HepG2 (cell line): ENCODE data around the gene DCLRE1B. TPM values are rescaled to one million over a fixed set of nuclear protein-coding genes. Genes with fewer than 3 reads are reported as not detected.

ENCODE experiments used
- ARID2 ChIP-seq: sonication (generic); formaldehyde crosslinking; IDR thresholded peaks from 2 replicates; pipeline ENCODE4 v1.8.1; 2022; ENCODE audit warnings: mild to moderate bottlenecking, missing genetic modification reagents, borderline replicate concordance
- BCL3 ChIP-seq: sonication (generic); formaldehyde crosslinking; IDR thresholded peaks from 2 replicates; pipeline ENCODE4 v1.5.1; 2020; ENCODE audit warnings: mild to moderate bottlenecking, missing genetic modification reagents, moderate library complexity
- GLMP ChIP-seq: sonication (generic); formaldehyde crosslinking; IDR thresholded peaks from 2 replicates; pipeline ENCODE4 v1.9.0; 2021; ENCODE audit warnings: missing genetic modification reagents, mild to moderate bottlenecking, borderline replicate concordance
- HOXD1 ChIP-seq: sonication (generic); formaldehyde crosslinking; IDR thresholded peaks from 2 replicates; pipeline ENCODE4 v1.5.0; 2020; ENCODE audit warnings: missing genetic modification reagents
- KIAA2018 ChIP-seq: sonication (generic); formaldehyde crosslinking; IDR thresholded peaks from 2 replicates; pipeline ENCODE4 v1.5.0; 2020; ENCODE audit warnings: mild to moderate bottlenecking, missing genetic modification reagents, borderline replicate concordance
- RFXAP ChIP-seq: sonication (generic); formaldehyde crosslinking; IDR thresholded peaks from 2 replicates; pipeline ENCODE4 v1.4.0; 2020; ENCODE audit warnings: missing genetic modification reagents, borderline replicate concordance
- SMYD3 ChIP-seq: sonication (generic); formaldehyde crosslinking; IDR thresholded peaks from 2 replicates; pipeline ENCODE4 v1.8.1; 2023; ENCODE audit warnings: mild to moderate bottlenecking, missing genetic modification reagents
- TEAD2 ChIP-seq: sonication (generic); formaldehyde crosslinking; IDR thresholded peaks from 2 replicates; pipeline ENCODE4 v1.9.0; 2021; ENCODE audit warnings: missing genetic modification reagents
- TFE3 ChIP-seq: IDR thresholded peaks from 2 replicates; pipeline ENCODE4 v1.6.1; 2016
- ZBTB21 ChIP-seq: sonication (generic); formaldehyde crosslinking; IDR thresholded peaks from 2 replicates; pipeline ENCODE4 v1.4.0; 2020; ENCODE audit warnings: missing genetic modification reagents
- ZMYM2 ChIP-seq: sonication (generic); formaldehyde crosslinking; IDR thresholded peaks from 2 replicates; pipeline ENCODE4 v1.8.0; 2022; ENCODE audit warnings: mild to moderate bottlenecking, missing genetic modification reagents
- ZNF549 ChIP-seq: sonication (generic); formaldehyde crosslinking; IDR thresholded peaks from 2 replicates; pipeline ENCODE4 v1.5.0; 2020; ENCODE audit warnings: missing genetic modification reagents
- ZNF674 ChIP-seq: sonication (generic); formaldehyde crosslinking; IDR thresholded peaks from 2 replicates; pipeline ENCODE4 v1.5.0; 2020; ENCODE audit warnings: low read depth, mild to moderate bottlenecking, missing genetic modification reagents
- polyA plus RNA-seq, 8 experiments: library from polyadenylated mRNA; depleted of rRNA in 3 of 8; stranded (reverse) in 7 of 8; unstranded in 1 of 8; fragments of >200 nt; fragmentation: Illumina TruSeq in 4 of 8; extraction: Trizol in 4 of 8; gene quantifications; 2 replicates each; pipeline versions ENCODE4 v1.2.1 to v1.2.3, GENCODE V29; 2011 to 2016; ENCODE audit warnings: low read depth in 4 of 8, missing spikeins in 1 of 8, mixed read lengths in 1 of 8; ENCODE audit not compliant: insufficient read depth in 1 of 8
- total RNA-seq, 5 experiments: library from RNA; depleted of rRNA; stranded (reverse); fragments of >200 nt; fragmentation: Illumina TruSeq; extraction: Trizol; gene quantifications; 2 replicates each; pipeline ENCODE4 v1.2.3, GENCODE V29; 2016; ENCODE audit warnings: low read depth in 1 of 5
- TF ChIP-seq, protein P1 (sequence below): sonication (generic); formaldehyde crosslinking; IDR thresholded peaks from 2 replicates; pipeline ENCODE4 v1.9.0; 2021; ENCODE audit warnings: missing genetic modification reagents, mild to moderate bottlenecking, borderline replicate concordance

The DCLRE1B gene
- total and polyA plus RNA-seq, 2 of the 13 experiments (the other 11 are each of a cell fraction or from before 2014, with no cell fraction given): 2.7 to 8.0 TPM

DNA sequence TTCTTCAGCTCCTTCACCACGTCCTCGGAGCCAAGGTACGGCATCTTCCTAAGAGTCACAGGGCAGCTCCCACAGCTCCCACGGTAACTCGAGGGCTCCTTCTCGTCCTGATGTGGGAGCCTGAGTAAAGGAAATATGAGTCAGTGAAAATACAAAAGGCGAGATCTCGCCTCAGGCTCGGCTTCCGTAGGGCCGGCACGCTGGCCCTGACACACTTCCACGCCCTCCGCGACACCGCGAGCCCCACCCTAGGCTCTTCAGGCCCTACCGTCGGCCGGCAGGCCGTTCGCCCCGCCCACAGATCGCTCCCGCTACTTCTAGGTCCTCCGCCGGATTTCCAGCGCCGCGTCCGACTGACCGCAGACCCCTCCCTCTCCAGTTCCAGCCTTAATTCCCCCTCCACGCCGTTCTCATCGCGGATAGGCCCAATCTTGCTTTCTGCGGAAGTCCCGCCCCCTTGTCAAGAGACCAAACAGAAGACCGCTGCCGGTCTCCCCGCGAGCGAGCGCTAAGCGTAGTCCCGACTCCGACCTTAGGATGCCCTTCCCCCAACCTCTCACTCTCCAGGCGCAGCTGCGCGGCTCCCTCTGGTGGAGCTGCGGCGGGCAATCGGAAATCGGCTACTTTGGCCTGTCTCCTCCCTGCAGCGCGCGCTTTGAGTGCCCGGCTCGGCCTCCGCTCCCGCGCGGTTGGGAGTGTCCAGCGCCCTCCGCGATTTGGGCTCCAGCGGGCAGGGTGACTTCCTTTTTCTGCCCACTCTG is at the start of gene DCLRE1B, which contains the start of gene AP4B1 (continued):
- TF ChIP-seq KIAA2018 (CRISPR knock-in tag): no peak
- TF ChIP-seq ZNF674 (CRISPR knock-in tag): no peak
- no peak; the same call in 1 of the 2 replicates for TF ChIP-seq HOXD1 (CRISPR knock-in tag)
- peak; percentile 55; the same call in 1 of the 2 replicates for TF ChIP-seq ZBTB21 (CRISPR knock-in tag)
- peak; percentile 71; the same call in 1 of the 2 replicates for TF ChIP-seq BCL3 (CRISPR knock-in tag)
- no peak for TF ChIP-seq ZMYM2 (CRISPR knock-in tag)
- peak; percentile 59; the same call in 1 of the 2 replicates for TF ChIP-seq RFXAP (CRISPR knock-in tag)
- no peak for TF ChIP-seq ZNF549 (CRISPR knock-in tag)
- TF ChIP-seq ARID2 (CRISPR knock-in tag): peak; percentile 70; the same call in 1 of the 2 replicates
- TF ChIP-seq GLMP (CRISPR knock-in tag): no peak
- TF ChIP-seq SMYD3 (CRISPR knock-in tag): peak; percentile 62
- TF ChIP-seq TEAD2: no peak
- TF ChIP-seq, protein P1, sequence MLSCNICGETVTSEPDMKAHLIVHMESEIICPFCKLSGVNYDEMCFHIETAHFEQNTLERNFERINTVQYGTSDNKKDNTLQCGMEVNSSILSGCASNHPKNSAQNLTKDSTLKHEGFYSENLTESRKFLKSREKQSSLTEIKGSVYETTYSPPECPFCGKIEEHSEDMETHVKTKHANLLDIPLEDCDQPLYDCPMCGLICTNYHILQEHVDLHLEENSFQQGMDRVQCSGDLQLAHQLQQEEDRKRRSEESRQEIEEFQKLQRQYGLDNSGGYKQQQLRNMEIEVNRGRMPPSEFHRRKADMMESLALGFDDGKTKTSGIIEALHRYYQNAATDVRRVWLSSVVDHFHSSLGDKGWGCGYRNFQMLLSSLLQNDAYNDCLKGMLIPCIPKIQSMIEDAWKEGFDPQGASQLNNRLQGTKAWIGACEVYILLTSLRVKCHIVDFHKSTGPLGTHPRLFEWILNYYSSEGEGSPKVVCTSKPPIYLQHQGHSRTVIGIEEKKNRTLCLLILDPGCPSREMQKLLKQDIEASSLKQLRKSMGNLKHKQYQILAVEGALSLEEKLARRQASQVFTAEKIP: no peak
- peak; percentile 54; the same call in 1 of the 2 replicates for TF ChIP-seq TFE3 (CRISPR knock-in tag)
